Measurements from ENCODE around the gene MACF1. TPM values are rescaled to one million over a fixed set of nuclear protein-coding genes. Genes with fewer than 3 reads are reported as not detected.

Gene MACF1
- total and polyA plus RNA-seq, 9 donors: 93.6 to 331 (median 247) TPM

GRCh38 chr1:39359028-39359570 is 154.6 kb downstream of the MACF1 start:
- Histone ChIP-seq H3K36me3 (no peaks in the 10 kb centered on the region), H3K27me3 (no peaks in the 10 kb centered on the region), H3K9me3 (no peaks in the 10 kb centered on the region), H3K4me3 (no peak overlapping the region), H3K27ac (no peak overlapping the region), H3K4me1 (ENCODE audit: insufficient read depth) (no peaks in the 10 kb centered on the region)
- intact Hi-C loops (cut with DNase I): loop anchor here in 1 of 4 donors (10.0 kb wide), 1 partner anchor 254 kb away; no protein-coding TSS in a partner anchor
- WGBS, 3 donors: 7 to 14% (median 13%) methylated on average over 2 of the region's 2 CpGs
- TF ChIP-seq CTCF (IDR thresholded peaks at IDR 0.05): no peak
- no peak for TF ChIP-seq POLR2A (IDR thresholded peaks at IDR 0.05)
- no peak for TF ChIP-seq EP300 (IDR thresholded peaks at IDR 0.05)
- peak in 4 of 5 donors; percentile 28 to 42 (median 35) for DNase-seq

- no peaks in the 10 kb centered on the region for H3K9me3 ChIP-seq
- H3K27me3 ChIP-seq: no peaks in the 10 kb centered on the region
- intact Hi-C loops (cut with DNase I): no loop called here
- H3K36me3 ChIP-seq: no peaks in the 10 kb centered on the region
- TF ChIP-seq CTCF (IDR thresholded peaks at IDR 0.05): no peak
- TF ChIP-seq POLR2A (IDR thresholded peaks at IDR 0.05): no peak
- no peak for TF ChIP-seq EP300 (IDR thresholded peaks at IDR 0.05)
- H3K4me3 ChIP-seq: no peak overlapping the region
- DNase-seq: no peak
- 91 to 95% (median 94%) methylated on average over 1 of the region's 1 CpG for WGBS, 3 donors
- H3K4me1 ChIP-seq (ENCODE audit: insufficient read depth): no peaks in the 10 kb centered on the region
- no peak overlapping the region for H3K27ac ChIP-seq
Measured at GRCh38 chr1:39360731-39361130, 156.2 kb downstream of the MACF1 start.

- WGBS, 3 donors: 79 to 83% (median 83%) methylated on average over 5 of the region's 5 CpGs
- H3K4me1 ChIP-seq (ENCODE audit: insufficient read depth): no peaks in the 10 kb centered on the region
- no peak for DNase-seq
- intact Hi-C loops (cut with DNase I): no loop called here
- no peak overlapping the region for H3K27ac ChIP-seq
- H3K4me3 ChIP-seq: no peak overlapping the region
- TF ChIP-seq POLR2A (IDR thresholded peaks at IDR 0.05): no peak
- TF ChIP-seq CTCF (IDR thresholded peaks at IDR 0.05): no peak
- TF ChIP-seq EP300 (IDR thresholded peaks at IDR 0.05): no peak
- H3K27me3 ChIP-seq: no peaks in the 10 kb centered on the region
- no peaks in the 10 kb centered on the region for H3K9me3 ChIP-seq
- no peaks in the 10 kb centered on the region for H3K36me3 ChIP-seq
Measured at GRCh38 chr1:39361446-39361845, 157.0 kb downstream of the MACF1 start.

GRCh38 chr1:39363267-39363666 is 158.8 kb downstream of the MACF1 start:
- Histone ChIP-seq H3K4me1 (ENCODE audit: insufficient read depth) (no peaks in the 10 kb centered on the region), H3K36me3 (no peaks in the 10 kb centered on the region), H3K4me3 (no peak overlapping the region), H3K9me3 (no peaks in the 10 kb centered on the region), H3K27ac (no peak overlapping the region), H3K27me3 (no peaks in the 10 kb centered on the region)
- WGBS, 3 donors: 93 to 98% (median 96%) methylated on average over 2 of the region's 2 CpGs
- intact Hi-C loops (cut with DNase I): no loop called here
- TF ChIP-seq POLR2A (IDR thresholded peaks at IDR 0.05) (no peak), EP300 (IDR thresholded peaks at IDR 0.05) (no peak), CTCF (IDR thresholded peaks at IDR 0.05) (no peak)
- DNase-seq: no peak
